ENCODE results near the gene PRX. TPM values are rescaled to one million over a fixed set of nuclear protein-coding genes. Genes with fewer than 3 reads are reported as not detected.

PRX gene
- total and polyA plus RNA-seq, 2 of the 13 experiments (the other 11 are each of a cell fraction or from before 2014, with no cell fraction given) = 0.66 TPM

GRCh38 chr19:40416918-40417642 is 3.9 kb upstream of the PRX start (continued):
- no peak for TF ChIP-seq ZBED4 (CRISPR knock-in tag; IDR thresholded peaks at IDR 0.05; ENCODE audit: borderline replicate concordance)
- TF ChIP-seq UBTF (CRISPR knock-in tag; IDR thresholded peaks at IDR 0.05) = no peak
- peak; percentile 63 for TF ChIP-seq SAP130 (CRISPR knock-in tag; IDR thresholded peaks at IDR 0.05; ENCODE audit: low read depth)
- TF ChIP-seq SALL1 (CRISPR knock-in tag; IDR thresholded peaks at IDR 0.05) = peak; percentile 46
- TF ChIP-seq KAT2B (IDR thresholded peaks at IDR 0.05; ENCODE audit: borderline replicate concordance, low read depth, low read length) = no peak
- 0 out of 2 replicates have a peak, but pooled peaks have one; percentile 24 for TF ChIP-seq FOXJ3 (CRISPR knock-in tag; IDR thresholded peaks at IDR 0.05; ENCODE audit: borderline replicate concordance)
- no peak for TF ChIP-seq ZNF382 (CRISPR knock-in tag; IDR thresholded peaks at IDR 0.05; ENCODE audit: borderline replicate concordance)
- TF ChIP-seq MTA3 (CRISPR knock-in tag; IDR thresholded peaks at IDR 0.05) = no peak
- peak; percentile 39; the same call in 1 of the 2 replicates for TF ChIP-seq ZFY (CRISPR knock-in tag; IDR thresholded peaks at IDR 0.05)
- TF ChIP-seq YEATS4 (CRISPR knock-in tag; IDR thresholded peaks at IDR 0.05; ENCODE audit: borderline replicate concordance) = peak; percentile 20; the same call in 1 of the 2 replicates
- peak; percentile 35; the same call in 1 of the 2 replicates for TF ChIP-seq MYC (CRISPR knock-in tag; IDR thresholded peaks at IDR 0.05; ENCODE audit: borderline replicate concordance)
- no peak for TF ChIP-seq ZFP37 (CRISPR knock-in tag; IDR thresholded peaks at IDR 0.05; ENCODE audit: borderline replicate concordance)
- peak; percentile 93 for TF ChIP-seq FOSL2 (CRISPR knock-in tag; IDR thresholded peaks at IDR 0.05)
- TF ChIP-seq GATAD2A (CRISPR knock-in tag; IDR thresholded peaks at IDR 0.05) = peak; percentile 35; the same call in 1 of the 2 replicates
- TF ChIP-seq TBX2 (CRISPR knock-in tag; IDR thresholded peaks at IDR 0.05; ENCODE audit: borderline replicate concordance) = peak; percentile 29; the same call in 1 of the 2 replicates
- TF ChIP-seq ZNF331 (CRISPR knock-in tag; IDR thresholded peaks at IDR 0.05) = 0 out of 2 replicates have a peak, but pooled peaks have one; percentile 21
- TF ChIP-seq ZNF574 (CRISPR knock-in tag; IDR thresholded peaks at IDR 0.05) = 0 out of 2 replicates have a peak, but pooled peaks have one; percentile 27
- no peak for TF ChIP-seq TEAD2 (CRISPR knock-in tag; IDR thresholded peaks at IDR 0.05)
- no peak for TF ChIP-seq EP300 (IDR thresholded peaks at IDR 0.05; ENCODE audit: low read depth in 2 of 2, low read length in 2 of 2)
- TF ChIP-seq EP300 (CRISPR knock-in tag; IDR thresholded peaks at IDR 0.05; ENCODE audit: borderline replicate concordance) = no peak
- no peak for TF ChIP-seq HNRNPH1 (optimal IDR thresholded peaks at IDR 0.05; ENCODE audit: low read depth, low read length)

All from HepG2 (cell line).